Activated CD8-positive, alpha-beta T cell treated with anti-CD3 and anti-CD28 coated beads for 36 hours (primary cell): ENCODE data around the gene PAX7. TPM values are rescaled to one million over a fixed set of nuclear protein-coding genes. Genes with fewer than 3 reads are reported as not detected.
A peak's percentile ranks its signal among the peaks of the same experiment; 100 is the strongest.

Source experiments
- ATAC-seq: fragments of 200-7000 bp; cut with Tn5 transposase; one replicate; pipeline ENCODE4 v1.10.0; 2021; ENCODE audit warnings: mild to moderate bottlenecking, moderate library complexity
- CTCF ChIA-PET: fragments of 350-600 bp; sonication (Branson Sonifier 250); formaldehyde crosslinking; loops from one replicate; lab custom pipeline; 2021; ENCODE audit warnings: antibody characterized with exemption; lab: Charles Lee
- POLR2A ChIA-PET: fragments of 350-600 bp; sonication (Branson Sonifier 250); formaldehyde crosslinking; loops from one replicate; lab custom pipeline; 2021; ENCODE audit warnings: antibody characterized with exemption; lab: Charles Lee
- DNase-seq: peaks from one replicate; pipeline ENCODE4 v3.0.0-alpha.2; 2020
- H3K27ac Mint-ChIP-seq: one replicate; pipeline ENCODE4 v1.8.0; 2021; ENCODE audit warnings: mild to moderate bottlenecking, mixed read lengths
- H3K27me3 Mint-ChIP-seq: one replicate; pipeline ENCODE4 v1.8.0; 2021; ENCODE audit warnings: mixed read lengths
- H3K36me3 Mint-ChIP-seq: one replicate; pipeline ENCODE4 v1.8.0; 2021; ENCODE audit warnings: low read depth, mixed read lengths
- H3K4me1 Mint-ChIP-seq: one replicate; pipeline ENCODE4 v1.8.0; 2021; ENCODE audit warnings: low read depth, mixed read lengths
- H3K4me3 Mint-ChIP-seq: one replicate; pipeline ENCODE4 v1.8.0; 2021; ENCODE audit warnings: mild to moderate bottlenecking, moderate library complexity, mixed read lengths
- H3K9me3 Mint-ChIP-seq: one replicate; pipeline ENCODE4 v1.8.0; 2021; ENCODE audit warnings: mixed read lengths
- intact Hi-C: fragments of 100-400 bp; cut with micrococcal nuclease; formaldehyde crosslinking; loops from one replicate; pipeline ENCODE4 v1.10.0; 2022
- total RNA-seq, 2 experiments: library from RNA; stranded (reverse); gene quantifications; one replicate each; pipeline ENCODE4 v1.2.3, GENCODE V29; 2021
- TF ChIP-seq, protein P1 (sequence below): fragments of 200-600 bp; IDR thresholded peaks from one replicate; pipeline ENCODE4 v1.8.0; 2022; ENCODE audit warnings: antibody characterized with exemption, mild to moderate bottlenecking

Gene PAX7
- total RNA-seq, 2 experiments from 2014 or later, result not detected

DNA sequence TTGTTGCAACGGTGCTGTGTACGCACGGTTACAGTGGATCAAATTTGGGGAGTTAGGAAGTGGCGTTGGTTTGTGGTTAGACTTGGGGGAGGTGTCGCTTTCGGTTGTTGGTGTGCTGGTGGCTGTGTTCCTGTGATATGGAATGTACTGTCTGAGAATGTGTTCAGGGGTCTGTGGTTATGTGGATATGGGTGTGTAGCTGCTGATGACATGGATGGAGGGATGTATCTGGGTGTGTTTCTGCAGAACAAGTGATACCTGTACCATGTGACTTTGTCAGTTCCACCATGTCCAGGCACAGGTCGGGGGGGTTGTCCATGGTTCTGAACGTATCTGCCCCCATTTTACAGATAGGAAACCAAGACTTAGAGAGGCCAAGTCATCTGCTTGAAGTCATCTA is 22.7 kb downstream of the PAX7 start:
- intact Hi-C loops, result no loop called here
- Mint-ChIP-seq H3K36me3 (no peaks in the 10 kb centered on the region), H3K9me3 (no peaks in the 10 kb centered on the region), H3K4me3 (no peak overlapping the region), H3K4me1 (peaks cover 44% of the 10 kb centered on the region), H3K27ac (no peak overlapping the region), H3K27me3 (peaks cover 29% of the 10 kb centered on the region)
- ChIA-PET CTCF (interaction anchor here (1.2 to 1.8 kb wide), 2 partner anchors 56 to 72 kb away, joined by 3 to 6 read pairs; no protein-coding TSS in a partner anchor), POLR2A (no interaction called here)
- ATAC-seq, result peak; percentile 45
- DNase-seq, result peak; percentile 43
- TF ChIP-seq, protein P1, sequence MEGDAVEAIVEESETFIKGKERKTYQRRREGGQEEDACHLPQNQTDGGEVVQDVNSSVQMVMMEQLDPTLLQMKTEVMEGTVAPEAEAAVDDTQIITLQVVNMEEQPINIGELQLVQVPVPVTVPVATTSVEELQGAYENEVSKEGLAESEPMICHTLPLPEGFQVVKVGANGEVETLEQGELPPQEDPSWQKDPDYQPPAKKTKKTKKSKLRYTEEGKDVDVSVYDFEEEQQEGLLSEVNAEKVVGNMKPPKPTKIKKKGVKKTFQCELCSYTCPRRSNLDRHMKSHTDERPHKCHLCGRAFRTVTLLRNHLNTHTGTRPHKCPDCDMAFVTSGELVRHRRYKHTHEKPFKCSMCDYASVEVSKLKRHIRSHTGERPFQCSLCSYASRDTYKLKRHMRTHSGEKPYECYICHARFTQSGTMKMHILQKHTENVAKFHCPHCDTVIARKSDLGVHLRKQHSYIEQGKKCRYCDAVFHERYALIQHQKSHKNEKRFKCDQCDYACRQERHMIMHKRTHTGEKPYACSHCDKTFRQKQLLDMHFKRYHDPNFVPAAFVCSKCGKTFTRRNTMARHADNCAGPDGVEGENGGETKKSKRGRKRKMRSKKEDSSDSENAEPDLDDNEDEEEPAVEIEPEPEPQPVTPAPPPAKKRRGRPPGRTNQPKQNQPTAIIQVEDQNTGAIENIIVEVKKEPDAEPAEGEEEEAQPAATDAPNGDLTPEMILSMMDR, result no peak

DNA sequence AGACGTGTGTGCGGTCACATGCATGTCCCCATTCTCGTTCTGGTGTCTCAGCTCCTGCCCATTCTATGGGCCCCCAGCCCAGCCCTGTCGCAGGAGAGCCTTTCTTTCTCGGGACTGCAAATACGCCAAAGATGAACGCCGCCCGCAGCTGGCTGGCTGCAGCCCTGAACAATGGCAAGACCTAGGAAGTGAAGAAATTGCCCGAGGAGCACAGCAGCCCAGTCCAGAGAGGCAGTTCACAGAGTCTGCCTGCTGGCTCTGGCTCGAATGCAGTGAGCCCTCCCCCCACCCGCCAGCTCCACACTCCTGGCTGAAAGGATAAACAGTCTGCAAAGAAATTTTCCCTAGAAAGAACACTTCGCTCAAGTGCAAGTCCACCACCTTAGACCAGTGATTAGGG is 23.3 kb downstream of the PAX7 start:
- ChIA-PET POLR2A (no interaction called here), CTCF (interaction anchor here (1.2 to 1.8 kb wide), 2 partner anchors 57 to 72 kb away, joined by 3 to 6 read pairs; no protein-coding TSS in a partner anchor)
- intact Hi-C loops, result no loop called here
- TF ChIP-seq, protein P1, result no peak
- H3K4me1 Mint-ChIP-seq, result peaks cover 46% of the 10 kb centered on the region
- no peaks in the 10 kb centered on the region for H3K36me3 Mint-ChIP-seq
- peaks cover 23% of the 10 kb centered on the region for H3K27me3 Mint-ChIP-seq
- no peak for ATAC-seq
- no peaks in the 10 kb centered on the region for H3K9me3 Mint-ChIP-seq
- no peak overlapping the region for H3K4me3 Mint-ChIP-seq
- DNase-seq, result no peak
- H3K27ac Mint-ChIP-seq, result no peak overlapping the region

DNA sequence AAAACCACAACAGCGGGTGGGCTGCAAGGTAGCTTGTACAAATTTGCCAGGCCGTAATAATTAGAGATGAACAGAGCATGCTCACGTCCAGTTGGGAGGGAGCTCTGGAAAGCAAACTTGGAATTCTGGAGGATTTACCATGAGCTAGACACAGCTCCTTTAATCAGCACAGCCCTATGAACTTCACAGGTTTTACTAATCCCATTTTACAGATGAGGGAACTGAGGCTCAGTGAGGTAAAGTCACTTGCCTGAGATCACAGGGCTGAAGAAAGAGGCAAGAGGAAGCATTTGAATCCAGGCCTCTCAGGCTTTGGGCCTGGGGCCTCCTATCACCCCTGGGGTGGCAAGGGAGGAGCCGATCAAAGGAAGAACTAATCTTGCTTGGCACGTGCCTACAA is 24.0 kb downstream of the PAX7 start:
- TF ChIP-seq, protein P1, result no peak
- Mint-ChIP-seq H3K9me3 (no peaks in the 10 kb centered on the region), H3K4me3 (no peak overlapping the region), H3K4me1 (peaks cover 46% of the 10 kb centered on the region), H3K27me3 (peaks cover 16% of the 10 kb centered on the region), H3K27ac (no peak overlapping the region), H3K36me3 (no peaks in the 10 kb centered on the region)
- intact Hi-C loops, result no loop called here
- ChIA-PET CTCF (interaction anchor here (1.8 kb wide), 1 partner anchor 57 kb away, joined by 6 read pairs; no protein-coding TSS in a partner anchor), POLR2A (interaction anchor here (1.2 kb wide), 1 partner anchor 9 kb away, joined by 3 read pairs; no protein-coding TSS in a partner anchor)
- no peak for DNase-seq
- ATAC-seq, result no peak

DNA sequence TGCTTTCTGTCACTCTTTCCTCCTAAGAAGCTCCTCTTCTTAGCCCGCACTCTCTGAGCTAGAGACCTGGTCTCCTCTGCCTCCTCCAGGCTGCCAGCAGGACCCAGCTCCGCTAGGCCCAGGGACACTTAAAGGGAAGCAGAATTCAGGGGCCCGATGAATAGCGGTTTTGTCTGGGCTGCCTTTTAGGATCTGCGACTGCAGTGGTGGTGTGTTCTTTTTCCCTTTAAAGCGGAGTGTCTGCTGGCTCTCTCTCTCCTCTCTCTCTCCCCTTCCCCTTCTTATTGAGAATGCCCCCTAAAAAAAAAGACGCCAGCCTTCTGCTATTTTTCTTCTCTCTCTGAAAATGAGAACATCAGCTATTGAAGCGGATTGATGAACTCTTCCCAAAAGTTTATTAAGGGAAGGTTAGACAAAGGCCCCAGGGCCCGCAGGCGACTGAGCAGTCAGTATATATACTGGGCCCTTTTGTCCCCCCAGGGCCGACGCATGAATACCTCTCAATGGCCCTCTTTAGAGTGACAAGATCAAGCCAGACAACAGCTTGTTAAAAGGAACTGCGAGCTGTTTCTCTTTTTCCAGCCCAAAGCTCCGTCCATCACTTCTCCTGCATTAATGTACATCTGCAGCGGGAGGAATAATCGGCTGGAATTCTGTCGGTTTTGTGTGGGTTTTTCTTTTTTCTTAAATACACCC is 27.0 kb downstream of the PAX7 start:
- TF ChIP-seq, protein P1, result no peak
- no peak for DNase-seq
- Mint-ChIP-seq H3K27ac (no peak overlapping the region), H3K36me3 (no peaks in the 10 kb centered on the region), H3K4me1 (peaks cover 45% of the 10 kb centered on the region), H3K9me3 (no peaks in the 10 kb centered on the region), H3K4me3 (no peak overlapping the region), H3K27me3 (peaks cover 4% of the 10 kb centered on the region)
- ChIA-PET POLR2A (interaction anchor here (0.6 kb wide), 1 partner anchor 245 kb away, joined by 3 read pairs; no protein-coding TSS in a partner anchor), CTCF (no interaction called here)
- no peak for ATAC-seq
- intact Hi-C loops, result no loop called here

DNA sequence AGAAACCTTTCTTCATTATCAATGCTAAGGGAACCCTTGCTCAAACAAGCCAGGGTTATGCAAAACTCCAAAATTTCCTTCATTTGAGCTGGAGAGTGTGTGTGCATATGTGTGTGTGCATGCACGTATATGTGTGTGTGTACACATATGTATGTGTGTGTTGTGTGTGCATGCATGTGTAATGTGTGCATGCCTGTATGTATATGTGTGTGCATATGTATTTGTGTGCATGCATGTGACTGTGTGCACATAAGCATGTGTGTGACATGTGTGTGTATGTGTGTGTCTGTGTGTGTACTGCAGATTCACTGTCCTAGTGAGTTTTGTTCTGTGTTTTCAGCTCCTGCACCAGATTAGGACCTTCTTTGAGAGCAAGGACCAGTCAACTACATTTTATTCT is 28.2 kb downstream of the PAX7 start:
- H3K36me3 Mint-ChIP-seq, result no peaks in the 10 kb centered on the region
- intact Hi-C loops, result no loop called here
- no peaks in the 10 kb centered on the region for H3K27me3 Mint-ChIP-seq
- no peaks in the 10 kb centered on the region for H3K9me3 Mint-ChIP-seq
- DNase-seq (no peak), ATAC-seq (no peak)
- ChIA-PET CTCF (interaction anchor here (1.6 kb wide), 1 partner anchor 62 kb away, joined by 4 read pairs; no protein-coding TSS in a partner anchor), POLR2A (no interaction called here)
- peaks cover 36% of the 10 kb centered on the region for H3K4me1 Mint-ChIP-seq
- TF ChIP-seq, protein P1, result no peak
- no peak overlapping the region for H3K27ac Mint-ChIP-seq
- H3K4me3 Mint-ChIP-seq, result no peak overlapping the region
